Measurements from ENCODE around the gene PDAP1. TPM values are rescaled to one million over a fixed set of nuclear protein-coding genes. Genes with fewer than 3 reads are reported as not detected.

PDAP1 gene
- total and polyA plus RNA-seq, 2 donors from 2014 or later = 84.7 to 119 TPM

DNA sequence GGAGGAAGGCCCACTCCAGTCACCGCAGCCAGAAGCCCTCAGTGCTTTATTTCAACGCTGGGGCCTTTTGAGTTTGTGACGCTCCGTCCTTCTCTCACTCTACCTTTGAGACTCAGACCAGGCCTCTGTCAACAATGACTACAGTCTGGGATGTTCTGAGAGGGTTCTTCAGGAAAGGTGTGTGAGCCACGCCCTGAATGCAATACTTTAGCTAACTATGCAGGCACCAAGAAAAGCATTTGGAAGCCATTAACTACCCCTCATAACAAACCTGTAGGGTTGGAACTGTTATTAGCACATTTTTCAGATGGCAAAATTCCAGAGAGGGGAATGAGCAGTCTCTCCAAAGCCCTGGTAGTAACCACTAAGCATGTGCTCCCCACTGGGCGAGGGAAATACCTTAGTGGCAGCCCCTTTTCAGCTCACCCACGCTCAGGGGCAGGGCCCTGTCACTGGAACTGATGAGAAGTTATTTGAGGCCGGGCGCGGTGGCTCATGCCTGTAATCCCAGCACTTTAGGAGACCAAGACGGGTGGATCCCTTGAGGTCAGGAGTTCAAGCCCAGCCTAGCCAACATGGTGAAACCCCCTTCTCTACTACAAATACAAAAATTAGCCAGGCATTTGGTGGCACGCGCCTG lies 39.5 kb downstream of the PDAP1 start:
- intact Hi-C loops (cut with DNase I) = no loop called here
- Histone ChIP-seq H3K4me1 (ENCODE audit: control insufficient read depth in 2 of 3, insufficient read depth in 2 of 3, low read depth in 1 of 3, low read length in 3 of 3) (peaks cover 0 to 6% (median 0%) of the 10 kb centered on the region in 3 donors), H3K27me3 (ENCODE audit: control insufficient read depth, insufficient read depth, low read length) (no peaks in the 10 kb centered on the region), H3K9ac (ENCODE audit: low read length in 3 of 3) (no peak overlapping the region), H3K4me3 (ENCODE audit: low read length in 3 of 3) (no peak overlapping the region), H3K9me3 (ENCODE audit: control insufficient read depth in 2 of 3, insufficient read depth in 1 of 3, low read length in 3 of 3) (no peaks in the 10 kb centered on the region), H3K27ac (ENCODE audit: low read depth in 2 of 2, low read length in 2 of 2) (no peak overlapping the region), H3K36me3 (ENCODE audit: control insufficient read depth in 2 of 3, insufficient read depth in 3 of 3, low read length in 3 of 3) (peaks cover 0 to 9% (median 9%) of the 10 kb centered on the region in 3 donors)
- no peak for TF ChIP-seq CTCF (IDR thresholded peaks at IDR 0.05; ENCODE audit: borderline replicate concordance, extremely low read depth, insufficient read depth)
- FAIRE-seq (no peak), DNase-seq (peak in 2 of 5 donors; percentile 29 to 42)

- Histone ChIP-seq H3K27me3 (ENCODE audit: control insufficient read depth, insufficient read depth, low read length) (no peaks in the 10 kb centered on the region), H3K4me1 (ENCODE audit: control insufficient read depth in 2 of 3, insufficient read depth in 2 of 3, low read depth in 1 of 3, low read length in 3 of 3) (no peaks in the 10 kb centered on the region), H3K4me3 (ENCODE audit: low read length in 3 of 3) (no peak overlapping the region), H3K9me3 (ENCODE audit: control insufficient read depth in 2 of 3, insufficient read depth in 1 of 3, low read length in 3 of 3) (no peaks in the 10 kb centered on the region), H3K9ac (ENCODE audit: low read length in 3 of 3) (no peak overlapping the region), H3K27ac (ENCODE audit: low read depth in 2 of 2, low read length in 2 of 2) (no peak overlapping the region), H3K36me3 (ENCODE audit: control insufficient read depth in 2 of 3, insufficient read depth in 3 of 3, low read length in 3 of 3) (peaks cover 0 to 15% (median 14%) of the 10 kb centered on the region in 3 donors)
- no peak for FAIRE-seq
- no peak for TF ChIP-seq CTCF (IDR thresholded peaks at IDR 0.05; ENCODE audit: borderline replicate concordance, extremely low read depth, insufficient read depth)
- DNase-seq = peak in 1 of 5 donors; percentile 61
- intact Hi-C loops (cut with DNase I) = no loop called here
These were observed 41.8 kb downstream of the PDAP1 start for GRCh38 chr7:99366646-99367045.

DNA sequence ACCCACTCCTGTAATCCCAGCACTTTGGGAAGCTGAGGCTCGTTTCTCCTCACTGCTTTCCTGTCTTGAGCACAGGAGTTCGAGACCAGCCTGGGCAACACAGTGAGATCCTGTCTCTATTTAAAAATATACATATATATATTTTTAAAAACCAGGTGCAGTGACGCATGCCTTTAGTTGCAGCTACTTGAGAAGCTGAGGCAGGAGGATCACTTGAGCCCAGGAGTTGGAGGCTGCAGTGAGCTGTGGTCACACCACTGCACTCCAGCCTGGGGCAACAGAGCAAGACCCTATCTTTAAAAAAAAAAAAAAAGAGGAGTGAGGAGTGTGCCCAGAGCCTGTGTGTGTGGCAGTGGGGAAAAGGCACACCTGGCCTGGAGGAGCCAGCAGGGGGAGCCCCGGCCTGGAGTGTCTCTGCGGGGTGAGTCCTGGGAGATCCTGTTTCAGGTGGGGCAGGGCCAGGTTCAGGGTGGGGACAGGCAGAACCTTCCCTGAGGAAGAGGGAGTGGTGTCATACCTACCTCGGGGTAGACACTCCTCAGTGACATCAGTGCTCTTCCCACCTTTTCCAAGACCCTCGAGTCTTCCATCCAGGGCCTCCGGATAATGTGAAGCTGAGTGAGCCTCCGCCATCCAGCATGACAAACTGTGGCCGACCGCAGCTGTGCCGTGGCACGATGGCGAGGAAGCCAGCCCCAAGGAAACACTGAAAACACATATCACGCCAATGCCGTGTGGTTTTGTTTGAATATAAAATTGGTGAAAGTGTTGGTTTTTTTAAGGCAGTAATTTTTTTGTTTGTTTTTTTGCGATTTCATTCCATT lies 42.9 kb downstream of the PDAP1 start:
- FAIRE-seq (no peak), DNase-seq (peak in 3 of 5 donors; percentile 25 to 75 (median 48))
- peak; percentile 57 for TF ChIP-seq CTCF (IDR thresholded peaks at IDR 0.05; ENCODE audit: borderline replicate concordance, extremely low read depth, insufficient read depth)
- H3K9me3 ChIP-seq (ENCODE audit: control insufficient read depth in 2 of 3, insufficient read depth in 1 of 3, low read length in 3 of 3) = no peaks in the 10 kb centered on the region
- no peaks in the 10 kb centered on the region for H3K4me1 ChIP-seq (ENCODE audit: control insufficient read depth in 2 of 3, insufficient read depth in 2 of 3, low read depth in 1 of 3, low read length in 3 of 3)
- intact Hi-C loops (cut with DNase I) = no loop called here
- no peak overlapping the region for H3K9ac ChIP-seq (ENCODE audit: low read length in 3 of 3)
- H3K4me3 ChIP-seq (ENCODE audit: low read length in 3 of 3) = no peak overlapping the region
- no peak overlapping the region for H3K27ac ChIP-seq (ENCODE audit: low read depth in 2 of 2, low read length in 2 of 2)
- no peaks in the 10 kb centered on the region for H3K27me3 ChIP-seq (ENCODE audit: control insufficient read depth, insufficient read depth, low read length)
- peaks cover 0 to 15% (median 14%) of the 10 kb centered on the region in 3 donors for H3K36me3 ChIP-seq (ENCODE audit: control insufficient read depth in 2 of 3, insufficient read depth in 3 of 3, low read length in 3 of 3)

Data from kidney (tissue), 14 donors.